IMR-90 (cell line): ENCODE data around the gene CERKL.

Source experiments
- BHLHE40 ChIP-seq: fragments of 150-350 bp; IDR thresholded peaks from 2 replicates; pipeline ENCODE4 v1.6.1; 2016; ENCODE audit warnings: mild to moderate bottlenecking, low read depth, low read length
- CEBPB ChIP-seq: IDR thresholded peaks from 2 replicates; pipeline ENCODE4 v1.6.1; 2012; ENCODE audit warnings: low read depth, low read length, improper control_type of control experiment
- CHD1 ChIP-seq: IDR thresholded peaks from 2 replicates; pipeline ENCODE4 v1.6.1; 2012; ENCODE audit warnings: low read depth, low read length, improper control_type of control experiment
- CTCF ChIP-seq: conservative IDR thresholded peaks from 2 replicates; pipeline ENCODE4 v1.5.1; 2012; ENCODE audit warnings: mild to moderate bottlenecking, low read depth, low read length, improper control_type of control experiment
- ELK1 ChIP-seq: fragments of 150-350 bp; IDR thresholded peaks from 2 replicates; pipeline ENCODE4 v1.6.1; 2016; ENCODE audit warnings: low read depth, mild to moderate bottlenecking, low read length, moderate library complexity, borderline replicate concordance
- MAZ ChIP-seq: IDR thresholded peaks from 2 replicates; pipeline ENCODE4 v1.6.1; 2012; ENCODE audit warnings: low read depth, mild to moderate bottlenecking, low read length, improper control_type of control experiment, moderate library complexity, borderline replicate concordance
- MXI1 ChIP-seq: IDR thresholded peaks from 2 replicates; pipeline ENCODE4 v1.6.1; 2012; ENCODE audit warnings: low read depth, mild to moderate bottlenecking, low read length, moderate library complexity, borderline replicate concordance
- NFE2L2 ChIP-seq: fragments of 150-350 bp; IDR thresholded peaks from 2 replicates; pipeline ENCODE4 v1.6.1; 2016; ENCODE audit warnings: low read depth, mild to moderate bottlenecking, low read length
- POLR2A ChIP-seq: IDR thresholded peaks from 2 replicates; pipeline ENCODE4 v1.6.1; 2012; ENCODE audit warnings: mild to moderate bottlenecking, low read depth, low read length
- RAD21 ChIP-seq: IDR thresholded peaks from 2 replicates; pipeline ENCODE4 v1.6.1; 2012; ENCODE audit warnings: low read length, improper control_type of control experiment
- RCOR1 ChIP-seq: IDR thresholded peaks from 2 replicates; pipeline ENCODE4 v1.6.1; 2012; ENCODE audit warnings: mild to moderate bottlenecking, low read length, improper control_type of control experiment; ENCODE audit not compliant: insufficient replicate concordance
- RFX5 ChIP-seq: IDR thresholded peaks from 2 replicates; pipeline ENCODE4 v1.8.0; 2012; ENCODE audit warnings: low read depth, mild to moderate bottlenecking, low read length, moderate library complexity
- SMC3 ChIP-seq: fragments of 150-350 bp; IDR thresholded peaks from 2 replicates; pipeline ENCODE4 v1.6.1; 2016; ENCODE audit warnings: low read depth, mild to moderate bottlenecking, antibody characterized with exemption, low read length, moderate library complexity
- USF2 ChIP-seq: fragments of 150-350 bp; IDR thresholded peaks from 2 replicates; pipeline ENCODE4 v1.6.1; 2017; ENCODE audit warnings: mild to moderate bottlenecking, antibody characterized with exemption, low read length, low read depth

- no peak for TF ChIP-seq CTCF
- TF ChIP-seq BHLHE40: no peak
- no peak for TF ChIP-seq POLR2A
- TF ChIP-seq CHD1: no peak
- no peak for TF ChIP-seq MAZ
- no peak for TF ChIP-seq USF2
- no peak for TF ChIP-seq RAD21
- TF ChIP-seq RCOR1: no peak
- TF ChIP-seq NFE2L2: no peak
- TF ChIP-seq RFX5: no peak
- no peak for TF ChIP-seq CEBPB
- TF ChIP-seq ELK1: no peak
- TF ChIP-seq MXI1: no peak
- TF ChIP-seq SMC3: no peak
Observed at GRCh38 chr2:181528441-181528840, 128.5 kb downstream of the CERKL start.
